Type B pancreatic cell (in vitro differentiated cells): Measurements from ENCODE around the gene NCOA4. TPM values are rescaled to one million over a fixed set of nuclear protein-coding genes. Genes with fewer than 3 reads are reported as not detected.

Experiments
- DNase-seq: peaks from one replicate; pipeline ENCODE4 v3.0.0; 2021; ENCODE audit warnings: mixed read lengths; ENCODE audit not compliant: unreplicated experiment; ENCODE audit errors: extremely low spot score
- H3K27ac Mint-ChIP-seq: 2 replicates; pipeline ENCODE4 v1.8.0; 2021; ENCODE audit warnings: mild to moderate bottlenecking, mixed read lengths
- H3K27me3 Mint-ChIP-seq: 2 replicates; pipeline ENCODE4 v1.8.0; 2021; ENCODE audit warnings: mixed read lengths
- H3K36me3 Mint-ChIP-seq: 2 replicates; pipeline ENCODE4 v1.8.0; 2021; ENCODE audit warnings: mixed read lengths
- H3K4me1 Mint-ChIP-seq: one replicate; pipeline ENCODE4 v1.8.0; 2021; ENCODE audit warnings: mixed read lengths; ENCODE audit not compliant: unreplicated experiment
- H3K4me3 Mint-ChIP-seq: 2 replicates; pipeline ENCODE4 v1.8.0; 2021; ENCODE audit warnings: mild to moderate bottlenecking, mixed read lengths
- H3K9me3 Mint-ChIP-seq: 2 replicates; pipeline ENCODE4 v1.8.0; 2021; ENCODE audit warnings: mixed read lengths
- CTCF ChIP-seq: fragments of 200-600 bp; sonication (generic); conservative IDR thresholded peaks from 2 replicates; pipeline ENCODE4 v1.5.0; 2021; ENCODE audit warnings: antibody characterized with exemption, mild to moderate bottlenecking
- total RNA-seq: library from RNA; stranded (reverse); gene quantifications from 2 replicates; pipeline ENCODE4 v1.2.1, GENCODE V29; 2021; ENCODE audit warnings: low replicate concordance

The NCOA4 gene
- total RNA-seq, 1 donor from 2014 or later: 105 TPM

DNA sequence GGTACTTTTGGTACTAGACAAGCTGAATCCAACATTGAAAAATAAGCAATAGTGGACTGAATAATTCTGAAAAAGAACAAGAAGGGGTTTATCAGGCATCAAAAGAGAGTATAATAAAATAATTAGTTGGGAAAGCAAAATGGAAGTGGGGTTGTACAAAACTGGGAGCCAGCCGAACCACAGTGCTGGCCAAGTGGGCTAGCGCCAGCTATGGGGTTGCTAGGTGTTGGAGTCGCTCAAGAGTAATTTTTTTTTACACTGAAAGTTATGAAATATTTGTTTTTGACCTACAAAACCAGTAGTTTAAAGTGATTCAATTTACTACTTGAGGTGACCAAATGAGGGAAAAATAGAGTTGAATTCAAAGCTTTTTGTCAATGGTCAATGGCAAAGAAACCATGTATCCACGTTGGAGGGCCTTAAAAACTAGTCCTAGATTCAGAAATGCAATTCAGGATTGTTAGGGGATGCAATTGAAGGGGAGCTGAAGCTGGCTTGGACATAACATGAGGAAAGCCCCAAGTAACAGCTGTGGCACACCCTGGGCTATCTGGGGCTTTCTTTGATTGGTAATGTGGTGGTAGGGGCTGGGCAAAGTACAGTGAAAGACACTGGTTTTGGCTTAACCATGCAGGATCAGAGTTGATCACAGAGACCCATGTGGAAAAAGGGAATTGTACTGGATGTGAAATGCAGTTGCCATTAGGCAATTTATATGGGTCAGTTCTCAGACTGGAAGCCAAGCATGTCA lies 43.9 kb upstream of the NCOA4 start:
- H3K27me3 Mint-ChIP-seq: peaks cover 3% of the 10 kb centered on the region
- H3K36me3 Mint-ChIP-seq: no peaks in the 10 kb centered on the region
- H3K4me3 Mint-ChIP-seq: no peak overlapping the region
- DNase-seq: no peak
- no peaks in the 10 kb centered on the region for H3K4me1 Mint-ChIP-seq
- H3K27ac Mint-ChIP-seq: no peak overlapping the region
- H3K9me3 Mint-ChIP-seq: peaks cover 5% of the 10 kb centered on the region
- TF ChIP-seq CTCF: no peak

DNA sequence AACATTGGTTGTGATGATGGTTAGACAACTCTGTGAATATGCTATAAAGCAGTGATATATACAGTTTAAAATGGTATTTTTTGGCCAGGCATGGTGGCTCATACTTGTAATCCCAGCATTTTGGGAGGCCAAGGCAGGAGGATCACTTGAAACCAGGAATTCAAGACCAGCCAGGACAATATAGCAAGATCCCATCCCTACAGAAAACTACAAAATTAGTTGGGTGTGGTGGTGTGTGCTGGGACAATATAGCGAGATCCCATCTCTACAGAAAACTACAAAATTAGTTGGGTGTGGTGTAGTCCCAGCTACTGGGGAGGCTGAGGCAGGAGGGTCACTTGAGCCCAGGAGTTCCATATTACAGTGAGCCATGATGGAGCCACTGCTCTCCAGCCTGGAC lies 43.1 kb upstream of the NCOA4 start:
- peaks cover 5% of the 10 kb centered on the region for H3K9me3 Mint-ChIP-seq
- no peaks in the 10 kb centered on the region for H3K36me3 Mint-ChIP-seq
- DNase-seq: no peak
- H3K4me3 Mint-ChIP-seq: no peak overlapping the region
- H3K4me1 Mint-ChIP-seq: no peaks in the 10 kb centered on the region
- H3K27ac Mint-ChIP-seq: no peak overlapping the region
- peaks cover 3% of the 10 kb centered on the region for H3K27me3 Mint-ChIP-seq
- no peak for TF ChIP-seq CTCF

DNA sequence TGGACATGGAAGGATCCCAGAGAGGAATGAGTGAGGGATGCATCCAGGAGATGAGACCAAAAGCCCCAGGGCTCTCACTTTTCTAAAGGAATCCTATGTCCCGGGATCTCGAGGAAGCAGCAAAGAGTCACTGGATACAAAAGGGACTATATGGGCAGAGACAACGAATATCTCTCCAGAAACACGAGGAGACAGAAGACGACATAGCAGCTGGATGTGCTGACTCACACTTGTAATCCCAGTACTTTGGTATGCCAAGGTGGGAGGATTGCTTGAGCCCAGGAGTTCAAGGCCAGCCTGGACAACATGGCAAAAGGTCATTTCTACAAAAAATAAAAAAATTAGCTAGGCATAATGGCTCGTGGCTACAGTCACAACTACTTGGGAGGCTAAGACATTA lies 40.3 kb upstream of the NCOA4 start:
- Mint-ChIP-seq H3K4me1 (no peaks in the 10 kb centered on the region), H3K36me3 (no peaks in the 10 kb centered on the region), H3K27me3 (no peaks in the 10 kb centered on the region), H3K27ac (no peak overlapping the region), H3K9me3 (peaks cover 5% of the 10 kb centered on the region), H3K4me3 (no peak overlapping the region)
- no peak for TF ChIP-seq CTCF
- DNase-seq: no peak

DNA sequence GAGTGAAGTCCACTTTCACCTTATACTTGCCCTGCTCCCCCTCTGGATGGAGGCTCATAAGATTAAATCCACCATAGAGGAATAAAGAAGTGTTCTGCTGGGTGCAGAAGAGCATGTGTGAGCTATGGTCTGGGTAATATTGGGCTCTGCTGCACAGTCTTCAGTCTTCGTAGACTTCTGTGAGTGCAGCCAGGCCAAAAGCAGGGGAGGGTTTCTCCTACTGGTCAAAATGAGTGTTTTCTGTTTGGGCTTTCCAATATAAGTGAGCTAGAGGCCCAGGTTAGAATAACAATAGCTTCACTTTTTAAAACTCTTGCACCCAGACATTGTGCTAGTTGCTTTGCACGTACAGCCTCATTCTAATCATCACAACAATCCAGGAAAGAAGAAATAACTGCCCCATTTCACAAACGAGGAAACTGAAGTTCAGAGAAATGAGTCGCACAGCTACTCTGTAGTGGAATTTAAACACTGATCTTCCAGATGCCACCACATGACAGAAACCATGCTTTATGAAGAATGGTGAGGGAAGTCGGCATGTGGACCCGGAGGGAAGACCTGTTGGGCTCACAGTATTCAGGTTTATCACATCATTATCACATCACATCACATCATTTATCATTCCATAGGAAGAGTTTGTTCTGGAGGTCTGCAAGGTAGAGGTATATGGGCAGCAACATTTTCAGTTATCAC lies 39.5 kb upstream of the NCOA4 start:
- Mint-ChIP-seq H3K36me3 (no peaks in the 10 kb centered on the region), H3K4me1 (no peaks in the 10 kb centered on the region), H3K9me3 (peaks cover 5% of the 10 kb centered on the region), H3K27me3 (no peaks in the 10 kb centered on the region), H3K4me3 (no peak overlapping the region), H3K27ac (no peak overlapping the region)
- TF ChIP-seq CTCF: no peak
- no peak for DNase-seq

DNA sequence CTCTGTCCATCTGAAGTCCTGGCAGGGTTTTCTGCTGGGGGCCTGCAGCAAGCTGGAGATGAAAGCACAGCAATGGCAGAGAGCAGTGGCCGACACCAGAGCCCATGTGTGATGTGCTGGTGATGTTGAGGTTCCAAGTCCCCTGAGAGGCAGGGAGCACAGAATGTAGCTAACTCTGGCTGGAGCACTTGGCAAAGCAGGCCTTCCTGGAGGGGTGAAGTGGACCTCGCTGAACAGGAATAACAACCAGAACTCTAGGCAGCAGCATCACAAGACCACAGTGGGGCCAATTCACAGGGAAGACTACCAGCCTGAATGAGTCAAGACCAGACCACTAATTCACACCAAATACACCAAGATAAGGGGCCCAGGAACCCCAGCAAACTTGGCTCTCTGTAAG lies 38.5 kb upstream of the NCOA4 start:
- Mint-ChIP-seq H3K4me1 (no peaks in the 10 kb centered on the region), H3K27me3 (no peaks in the 10 kb centered on the region), H3K4me3 (no peak overlapping the region), H3K36me3 (no peaks in the 10 kb centered on the region), H3K9me3 (peaks cover 5% of the 10 kb centered on the region), H3K27ac (no peak overlapping the region)
- TF ChIP-seq CTCF: no peak
- DNase-seq: no peak
